Epithelial cell of esophagus (primary cell): ENCODE data around the gene NUP50.

ENCODE experiments used
- DNase-seq: peaks from one replicate; pipeline ENCODE4 v3.0.0; 2010; ENCODE audit warnings: low read depth
- H3K4me3 ChIP-seq: 2 replicates; pipeline ENCODE4 v1.5.1; 2011; ENCODE audit warnings: mild to moderate bottlenecking, low read length, control low read depth
- CTCF ChIP-seq: IDR thresholded peaks from 2 replicates; pipeline ENCODE4 v1.5.1; 2011; ENCODE audit warnings: low read depth, mild to moderate bottlenecking, low read length, control low read depth, inconsistent platforms; ENCODE audit not compliant: insufficient read depth; ENCODE audit errors: missing control alignments

Gene NUP50

GRCh38 chr22:45228401-45228754 is 64.7 kb downstream of the NUP50 start:
- no peak for TF ChIP-seq CTCF
- no peak overlapping the region for H3K4me3 ChIP-seq

DNA sequence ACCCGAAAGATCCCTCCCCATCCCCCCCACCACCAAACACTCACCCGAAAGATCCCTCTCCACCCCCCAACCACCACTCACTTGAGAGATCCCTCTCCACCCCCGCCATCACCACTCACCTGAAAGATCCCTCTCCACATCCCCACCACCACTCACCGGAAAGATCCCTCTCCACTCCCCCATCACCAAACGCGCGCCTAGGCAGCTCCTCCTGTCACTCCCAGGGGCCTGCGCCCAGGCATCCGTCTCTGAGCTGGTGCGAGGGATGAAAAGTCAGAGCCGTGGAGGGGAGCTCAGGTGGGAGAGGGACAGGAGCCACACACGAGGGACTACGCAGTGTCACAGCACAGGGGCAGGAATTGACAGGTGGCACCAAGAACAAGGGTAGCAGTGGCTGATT is 65.5 kb downstream of the NUP50 start:
- no peak for TF ChIP-seq CTCF
- no peak overlapping the region for H3K4me3 ChIP-seq
- no peak for DNase-seq

More at GRCh38 chr22:45228401-45228754, 64.7 kb downstream of the NUP50 start:
- DNase-seq: no peak

DNA sequence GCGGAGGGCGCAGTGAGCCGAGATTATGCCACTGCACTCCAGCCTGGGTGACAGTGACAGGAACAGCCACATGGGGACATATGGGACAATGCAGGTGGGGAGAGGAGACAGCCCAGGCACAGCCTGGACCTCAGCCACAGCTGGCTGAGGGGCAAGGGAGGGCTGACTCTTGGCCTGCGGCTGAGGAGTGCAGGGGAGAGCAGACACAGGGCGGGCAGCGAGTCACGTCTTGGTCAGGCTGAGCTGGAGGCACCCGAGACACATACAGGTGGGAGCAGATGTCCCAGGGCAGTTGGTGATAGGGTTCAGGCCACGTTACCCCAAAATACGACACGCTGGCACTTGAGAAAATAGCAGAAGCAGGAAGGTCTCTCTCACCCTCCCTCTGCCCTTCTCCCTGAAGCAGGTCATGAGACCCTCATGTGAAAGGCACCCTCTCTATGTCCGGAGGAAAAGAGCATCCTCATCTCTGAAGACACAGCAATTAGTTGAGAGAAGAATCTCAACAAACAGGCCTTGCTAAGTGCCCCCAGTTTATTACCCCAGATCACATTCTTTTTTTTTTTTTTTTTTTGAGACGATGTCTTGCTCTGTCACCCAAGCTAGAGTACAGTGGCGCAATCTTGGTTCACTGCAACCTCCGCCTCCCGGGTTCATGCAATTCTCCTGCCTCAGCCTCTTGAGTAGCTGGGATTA is 66.4 kb downstream of the NUP50 start:
- TF ChIP-seq CTCF: no peak
- H3K4me3 ChIP-seq: no peak overlapping the region
- DNase-seq: peak; percentile 40

DNA sequence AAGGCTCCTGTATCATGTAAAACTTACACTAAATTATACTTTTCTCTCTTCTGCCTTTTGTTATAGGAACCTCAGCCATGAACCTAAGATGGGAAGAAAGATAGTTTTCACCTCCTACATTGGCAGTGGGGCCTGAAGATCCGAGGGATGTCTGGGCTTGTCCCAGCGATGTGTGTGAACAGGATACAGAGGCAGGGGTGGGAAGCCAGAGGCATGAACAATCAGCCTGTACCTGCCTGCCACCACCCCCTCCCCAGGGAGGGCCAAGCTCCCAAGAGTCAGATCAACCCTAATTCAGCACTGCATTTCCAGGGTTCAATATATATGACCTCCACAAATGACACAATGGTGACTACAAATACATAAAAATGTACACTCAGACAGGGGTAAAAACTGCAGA is 67.6 kb downstream of the NUP50 start:
- TF ChIP-seq CTCF: no peak
- no peak overlapping the region for H3K4me3 ChIP-seq
- DNase-seq: peak; percentile 92

GRCh38 chr22:45233386-45233785 is 69.7 kb downstream of the NUP50 start:
- no peak for DNase-seq
- H3K4me3 ChIP-seq: no peak overlapping the region

DNA sequence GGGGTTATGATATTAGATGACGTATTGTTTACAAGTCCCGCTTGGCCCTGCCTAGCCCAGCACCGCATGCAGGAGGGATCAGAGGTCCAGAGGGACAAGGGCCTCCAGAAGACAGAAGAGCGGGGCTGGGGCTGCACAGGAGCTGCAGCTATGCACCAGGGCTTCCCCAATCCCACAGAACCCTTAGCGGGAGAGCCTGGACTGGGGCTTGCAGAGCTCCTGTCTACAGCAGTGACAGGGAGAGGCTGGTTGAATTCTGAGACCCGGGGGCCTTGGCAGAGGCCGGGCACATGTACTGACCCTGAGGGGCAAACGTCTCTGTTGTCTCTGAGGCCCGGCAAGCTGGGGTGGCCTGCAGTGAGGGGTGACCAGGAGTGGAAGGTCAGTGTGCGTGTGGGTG is 70.1 kb downstream of the NUP50 start:
- no peak for TF ChIP-seq CTCF
- H3K4me3 ChIP-seq: no peak overlapping the region
- DNase-seq: no peak

More at GRCh38 chr22:45233386-45233785, 69.7 kb downstream of the NUP50 start:
- no peak for TF ChIP-seq CTCF
